BE2C (cell line): ENCODE data around the gene SFT2D1.
A peak's percentile ranks its signal among the peaks of the same experiment; 100 is the strongest.

Source experiments
- DNase-seq: peaks from one replicate; pipeline ENCODE4 v3.0.0-alpha.2; 2020
- H3K27me3 ChIP-seq: fragments of 250-450 bp; sonication (Bioruptor Pico); 2 replicates; pipeline ENCODE4 v1.5.1; 2020; ENCODE audit warnings: mild to moderate bottlenecking
- H3K36me3 ChIP-seq: fragments of 250-450 bp; sonication (Bioruptor Pico); 2 replicates; pipeline ENCODE4 v1.5.1; 2020; ENCODE audit warnings: mild to moderate bottlenecking
- H3K4me1 ChIP-seq: fragments of 250-450 bp; sonication (Bioruptor Pico); 2 replicates; pipeline ENCODE4 v1.5.1; 2020
- H3K4me3 ChIP-seq: 2 replicates; pipeline ENCODE4 v1.5.1; 2011; ENCODE audit warnings: low read depth, low read length
- H3K9me3 ChIP-seq: fragments of 250-450 bp; sonication (Bioruptor Pico); 2 replicates; pipeline ENCODE4 v1.5.1; 2020
- TF ChIP-seq, protein P1 (sequence below): IDR thresholded peaks from 2 replicates; pipeline ENCODE4 v1.5.1; 2012; ENCODE audit warnings: mild to moderate bottlenecking, low read depth, low read length

Gene SFT2D1

GRCh38 chr6:166275714-166276166 is 66.6 kb downstream of the SFT2D1 start:
- Histone ChIP-seq H3K27me3 (no peaks in the 10 kb centered on the region), H3K36me3 (no peaks in the 10 kb centered on the region), H3K4me3 (no peak overlapping the region), H3K9me3 (no peaks in the 10 kb centered on the region), H3K4me1 (peaks cover 2% of the 10 kb centered on the region; the same call in 1 of the 2 replicates)
- peak; percentile 72 for DNase-seq
- TF ChIP-seq, protein P1, sequence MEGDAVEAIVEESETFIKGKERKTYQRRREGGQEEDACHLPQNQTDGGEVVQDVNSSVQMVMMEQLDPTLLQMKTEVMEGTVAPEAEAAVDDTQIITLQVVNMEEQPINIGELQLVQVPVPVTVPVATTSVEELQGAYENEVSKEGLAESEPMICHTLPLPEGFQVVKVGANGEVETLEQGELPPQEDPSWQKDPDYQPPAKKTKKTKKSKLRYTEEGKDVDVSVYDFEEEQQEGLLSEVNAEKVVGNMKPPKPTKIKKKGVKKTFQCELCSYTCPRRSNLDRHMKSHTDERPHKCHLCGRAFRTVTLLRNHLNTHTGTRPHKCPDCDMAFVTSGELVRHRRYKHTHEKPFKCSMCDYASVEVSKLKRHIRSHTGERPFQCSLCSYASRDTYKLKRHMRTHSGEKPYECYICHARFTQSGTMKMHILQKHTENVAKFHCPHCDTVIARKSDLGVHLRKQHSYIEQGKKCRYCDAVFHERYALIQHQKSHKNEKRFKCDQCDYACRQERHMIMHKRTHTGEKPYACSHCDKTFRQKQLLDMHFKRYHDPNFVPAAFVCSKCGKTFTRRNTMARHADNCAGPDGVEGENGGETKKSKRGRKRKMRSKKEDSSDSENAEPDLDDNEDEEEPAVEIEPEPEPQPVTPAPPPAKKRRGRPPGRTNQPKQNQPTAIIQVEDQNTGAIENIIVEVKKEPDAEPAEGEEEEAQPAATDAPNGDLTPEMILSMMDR: peak; percentile 97

- H3K9me3 ChIP-seq: no peaks in the 10 kb centered on the region
- TF ChIP-seq, protein P1: no peak
- DNase-seq: no peak
- H3K4me3 ChIP-seq: no peak overlapping the region
- H3K27me3 ChIP-seq: no peaks in the 10 kb centered on the region
- no peaks in the 10 kb centered on the region for H3K36me3 ChIP-seq
- peaks cover 2% of the 10 kb centered on the region; the same call in 1 of the 2 replicates for H3K4me1 ChIP-seq
Observed at GRCh38 chr6:166274739-166275370, 67.5 kb downstream of the SFT2D1 start.

- TF ChIP-seq, protein P1: no peak
- Histone ChIP-seq H3K4me1 (peaks cover 2% of the 10 kb centered on the region; the same call in 1 of the 2 replicates), H3K4me3 (no peak overlapping the region), H3K36me3 (no peaks in the 10 kb centered on the region), H3K9me3 (no peaks in the 10 kb centered on the region), H3K27me3 (no peaks in the 10 kb centered on the region)
- no peak for DNase-seq
Observed at GRCh38 chr6:166274163-166274562, 68.2 kb downstream of the SFT2D1 start.

- Histone ChIP-seq H3K27me3 (no peaks in the 10 kb centered on the region), H3K4me3 (no peak overlapping the region), H3K36me3 (no peaks in the 10 kb centered on the region), H3K4me1 (peaks cover 2% of the 10 kb centered on the region; the same call in 1 of the 2 replicates), H3K9me3 (no peaks in the 10 kb centered on the region)
- TF ChIP-seq, protein P1: no peak
- no peak for DNase-seq
Observed at GRCh38 chr6:166271376-166271765, 71.0 kb downstream of the SFT2D1 start.

DNA sequence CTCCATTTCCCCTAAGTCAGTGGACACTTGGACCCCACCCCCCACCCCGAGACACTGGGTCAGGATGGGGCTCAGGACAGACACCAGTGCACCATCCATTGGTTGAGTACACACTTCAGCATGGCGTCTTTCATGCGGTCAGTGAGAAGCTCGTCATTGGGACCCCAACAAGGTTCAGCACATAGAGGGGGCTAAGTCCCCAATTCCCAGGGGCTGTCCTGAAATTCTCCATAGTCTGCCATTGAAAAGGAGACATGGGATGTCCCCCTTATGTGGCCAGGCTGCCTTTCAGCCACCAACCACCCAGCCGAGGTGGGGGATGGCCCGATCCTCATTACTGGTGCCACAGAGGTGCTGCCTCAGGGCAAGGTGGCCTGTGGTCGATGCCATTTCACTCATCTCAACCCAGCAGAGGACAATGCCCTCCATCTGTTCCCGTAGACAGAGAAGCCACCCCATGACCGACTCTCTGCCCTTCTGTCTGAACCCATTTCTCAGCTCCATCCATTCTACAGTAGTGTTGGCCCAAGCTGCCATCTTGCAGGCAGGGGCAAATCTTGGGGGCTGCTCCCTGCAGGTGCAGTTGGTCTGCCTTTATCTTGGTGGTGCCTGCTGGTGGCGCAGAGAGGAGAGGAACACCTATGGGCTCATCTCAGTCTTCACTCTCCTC is 71.5 kb downstream of the SFT2D1 start:
- TF ChIP-seq, protein P1: no peak
- no peaks in the 10 kb centered on the region for H3K36me3 ChIP-seq
- H3K9me3 ChIP-seq: no peaks in the 10 kb centered on the region
- no peak overlapping the region for H3K4me3 ChIP-seq
- DNase-seq: no peak
- H3K27me3 ChIP-seq: no peaks in the 10 kb centered on the region
- H3K4me1 ChIP-seq: no peaks in the 10 kb centered on the region; the same call in 1 of the 2 replicates
